ENCODE data around the gene TPK1.

GRCh38 chr7:144720710-144721109 lies 115.1 kb downstream of the TPK1 start:
- TF ChIP-seq, protein P1, sequence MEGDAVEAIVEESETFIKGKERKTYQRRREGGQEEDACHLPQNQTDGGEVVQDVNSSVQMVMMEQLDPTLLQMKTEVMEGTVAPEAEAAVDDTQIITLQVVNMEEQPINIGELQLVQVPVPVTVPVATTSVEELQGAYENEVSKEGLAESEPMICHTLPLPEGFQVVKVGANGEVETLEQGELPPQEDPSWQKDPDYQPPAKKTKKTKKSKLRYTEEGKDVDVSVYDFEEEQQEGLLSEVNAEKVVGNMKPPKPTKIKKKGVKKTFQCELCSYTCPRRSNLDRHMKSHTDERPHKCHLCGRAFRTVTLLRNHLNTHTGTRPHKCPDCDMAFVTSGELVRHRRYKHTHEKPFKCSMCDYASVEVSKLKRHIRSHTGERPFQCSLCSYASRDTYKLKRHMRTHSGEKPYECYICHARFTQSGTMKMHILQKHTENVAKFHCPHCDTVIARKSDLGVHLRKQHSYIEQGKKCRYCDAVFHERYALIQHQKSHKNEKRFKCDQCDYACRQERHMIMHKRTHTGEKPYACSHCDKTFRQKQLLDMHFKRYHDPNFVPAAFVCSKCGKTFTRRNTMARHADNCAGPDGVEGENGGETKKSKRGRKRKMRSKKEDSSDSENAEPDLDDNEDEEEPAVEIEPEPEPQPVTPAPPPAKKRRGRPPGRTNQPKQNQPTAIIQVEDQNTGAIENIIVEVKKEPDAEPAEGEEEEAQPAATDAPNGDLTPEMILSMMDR (IDR thresholded peaks at IDR 0.05; ENCODE audit: low read depth, low read length, poor library complexity, severe bottlenecking) = no peak
- no peak for TF ChIP-seq EZH2phosphoT487 (IDR thresholded peaks at IDR 0.05; ENCODE audit: borderline replicate concordance, low read length)

Data from DOHH2 (cell line).